GM18517 (cell line): Measurements from ENCODE around the gene OR6N2.

Experiments
- ATAC-seq: cut with Tn5 transposase; IDR thresholded peaks from one replicate; pipeline ENCODE4 v1.9.1; 2021; ENCODE audit warnings: mild to moderate bottlenecking, moderate library complexity; ENCODE audit not compliant: unreplicated experiment

Gene OR6N2

GRCh38 chr1:158771950-158772866 lies 8.8 kb downstream of the OR6N2 start, which contains the start of gene OR6N1:
TSS of gene OR6N1 (minus strand) at chr1:158772195. CDS start at chr1:158766682, 5,513 bp downstream.
- no peak for ATAC-seq

- no peak for ATAC-seq
Observed at GRCh38 chr1:158754420-158754819, 26.6 kb downstream of the OR6N2 start, which contains the start of gene OR6K6. TSS of gene OR6K6 (plus strand) at chr1:158754720. CDS start at chr1:158754888, 168 bp downstream.

- ATAC-seq: no peak
Observed at GRCh38 chr1:158752155-158752712, 28.8 kb downstream of the OR6N2 start.

GRCh38 chr1:158735848-158736247 lies 45.2 kb downstream of the OR6N2 start:
- ATAC-seq: no peak

- ATAC-seq: no peak
Observed at GRCh38 chr1:158732524-158732923, 48.5 kb downstream of the OR6N2 start.

- ATAC-seq: no peak
Observed at GRCh38 chr1:158731707-158732106, 49.3 kb downstream of the OR6N2 start.

- no peak for ATAC-seq
Observed at GRCh38 chr1:158730453-158730852, 50.6 kb downstream of the OR6N2 start.

GRCh38 chr1:158728510-158729225 lies 52.3 kb downstream of the OR6N2 start:
- ATAC-seq: no peak

GRCh38 chr1:158724442-158724841 lies 56.6 kb downstream of the OR6N2 start:
- no peak for ATAC-seq
